Gastroesophageal sphincter (tissue), 3 donors: ENCODE measurements around the gene RNF213.

Source experiments
- CTCF ChIP-seq, 4 experiments: fragments of 200-600 bp in 2 of 4; fragments of 450-650 bp in 2 of 4; sonication (generic) in 1 of 4; IDR thresholded peaks; one replicate each; pipeline ENCODE4 v1.5.1; 2017 to 2019; ENCODE audit warnings: antibody characterized with exemption in 4 of 4, mild to moderate bottlenecking in 2 of 4, moderate library complexity in 2 of 4
- EP300 ChIP-seq: sonication (generic); formaldehyde crosslinking; IDR thresholded peaks from one replicate; pipeline ENCODE4 v1.6.1; 2017; ENCODE audit warnings: antibody characterized with exemption, mild to moderate bottlenecking
- POLR2A ChIP-seq, 2 donors: fragments of 450-650 bp; IDR thresholded peaks; one replicate each; pipeline ENCODE4 v1.6.1; 2017; ENCODE audit warnings: antibody characterized with exemption in 2 of 2, mild to moderate bottlenecking in 2 of 2, moderate library complexity in 1 of 2

- TF ChIP-seq CTCF (IDR thresholded peaks at IDR 0.05) (no peak), EP300 (no peak), POLR2A (IDR thresholded peaks at IDR 0.05) (no peak)
Measured at GRCh38 chr17:80433916-80434666, 173.4 kb downstream of the RNF213 start.
